ENCODE data around the gene IFITM1.

- TF ChIP-seq CTCF (IDR thresholded peaks at IDR 0.05; ENCODE audit: low read depth, low read length, missing input control), result no peak
- no peak for TF ChIP-seq REST (IDR thresholded peaks at IDR 0.05)
- TF ChIP-seq HNF4A (conservative IDR thresholded peaks at IDR 0.05), result no peak
- no peak for TF ChIP-seq JUND (IDR thresholded peaks at IDR 0.05)
- TF ChIP-seq FOXA2 (IDR thresholded peaks at IDR 0.05), result no peak
- no peak for TF ChIP-seq EGR1 (IDR thresholded peaks at IDR 0.05; ENCODE audit: low read depth in 2 of 2)
- no peak for TF ChIP-seq YY1 (IDR thresholded peaks at IDR 0.05)
- TF ChIP-seq NR2F2 (IDR thresholded peaks at IDR 0.05), result no peak
- TF ChIP-seq MAX (IDR thresholded peaks at IDR 0.05), result no peak
- TF ChIP-seq TAF1 (conservative IDR thresholded peaks at IDR 0.05), result no peak
- no peak for TF ChIP-seq RXRA (IDR thresholded peaks at IDR 0.05)
- TF ChIP-seq ATF3 (IDR thresholded peaks at IDR 0.05), result no peak
These were observed 37.6 kb downstream of the IFITM1 start for GRCh38 chr11:351411-351810.
